Measurements from ENCODE around the gene MRPL34.

The MRPL34 gene

GRCh38 chr19:17327654-17328516 lies 22.2 kb downstream of the MRPL34 start:
- FAIRE-seq (no peak), DNase-seq (ENCODE audit: low spot score) (no peak)

DNA sequence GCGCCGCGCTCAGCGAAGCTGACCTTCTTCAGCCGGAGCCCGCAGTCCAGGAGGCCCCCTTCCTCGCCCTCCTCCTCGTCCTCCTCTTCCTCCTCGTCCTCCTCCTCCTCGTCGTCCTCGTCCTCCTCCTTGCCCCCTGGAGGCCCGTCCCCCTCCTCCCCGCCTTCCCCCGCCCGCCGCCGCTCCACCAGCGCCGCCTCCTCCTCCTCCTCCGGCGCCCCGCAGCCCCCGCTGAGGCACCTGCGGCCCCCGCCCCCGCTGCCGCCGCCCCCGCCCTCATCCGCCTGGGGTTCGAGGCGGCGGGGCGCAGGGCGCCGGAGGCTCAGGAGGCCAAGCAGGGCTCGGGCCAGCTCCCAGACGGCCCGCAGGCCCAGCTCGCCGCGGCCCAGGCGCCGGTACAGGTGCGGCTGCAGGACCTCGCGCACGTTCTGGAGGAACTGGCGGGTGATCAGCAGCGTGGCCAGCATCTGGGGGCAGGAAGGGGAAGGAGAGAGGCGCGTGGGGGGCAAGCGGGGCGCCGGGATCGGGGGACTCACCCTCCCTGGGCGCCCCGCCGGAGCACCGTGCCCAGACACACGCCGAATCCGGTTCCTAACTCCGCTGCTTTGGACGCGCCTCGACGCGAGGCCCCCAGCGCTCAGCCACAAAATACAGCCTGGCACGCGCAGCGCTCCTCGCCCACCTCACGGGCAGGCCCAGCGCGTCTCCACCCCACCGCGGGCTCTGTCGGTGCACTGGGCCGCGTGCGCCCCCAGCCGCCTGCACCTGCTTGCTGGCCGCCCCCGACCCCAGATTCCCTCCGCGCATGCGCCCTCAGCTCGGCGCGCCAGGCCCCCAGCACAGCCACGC lies 23.1 kb downstream of the MRPL34 start:
- no peak for DNase-seq (ENCODE audit: low spot score)
- no peak for FAIRE-seq

GRCh38 chr19:17329366-17330261 lies 23.9 kb downstream of the MRPL34 start:
- DNase-seq (ENCODE audit: low spot score) = no peak
- FAIRE-seq = no peak

GRCh38 chr19:17330262-17331044 lies 24.8 kb downstream of the MRPL34 start:
- FAIRE-seq = no peak
- DNase-seq (ENCODE audit: low spot score) = no peak

DNA sequence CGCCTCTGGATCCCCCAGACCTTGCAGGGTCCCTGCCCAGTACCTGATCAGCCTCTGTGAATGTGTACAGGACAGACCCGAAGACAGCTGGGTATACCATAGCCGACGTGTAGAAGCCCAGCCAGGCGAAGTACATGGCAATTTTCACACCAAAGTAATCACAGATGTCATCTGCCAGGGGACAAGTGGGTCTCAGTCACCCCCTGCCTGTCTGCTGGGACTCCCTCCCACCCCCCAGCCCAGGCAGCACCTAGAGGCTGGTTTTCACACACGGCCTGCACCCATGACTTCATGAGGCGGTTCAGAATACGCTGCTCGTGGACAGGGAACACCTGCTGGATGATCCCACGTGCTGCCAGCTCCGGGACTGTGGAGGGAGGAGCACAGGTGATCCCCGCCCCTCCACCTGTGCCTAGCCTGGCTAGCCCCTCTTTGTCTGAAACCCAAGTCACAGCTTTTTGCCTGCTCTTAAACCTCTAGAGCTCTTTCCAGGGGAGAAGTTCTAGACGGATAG lies 25.4 kb downstream of the MRPL34 start:
- FAIRE-seq (no peak), DNase-seq (ENCODE audit: low spot score) (no peak)

DNA sequence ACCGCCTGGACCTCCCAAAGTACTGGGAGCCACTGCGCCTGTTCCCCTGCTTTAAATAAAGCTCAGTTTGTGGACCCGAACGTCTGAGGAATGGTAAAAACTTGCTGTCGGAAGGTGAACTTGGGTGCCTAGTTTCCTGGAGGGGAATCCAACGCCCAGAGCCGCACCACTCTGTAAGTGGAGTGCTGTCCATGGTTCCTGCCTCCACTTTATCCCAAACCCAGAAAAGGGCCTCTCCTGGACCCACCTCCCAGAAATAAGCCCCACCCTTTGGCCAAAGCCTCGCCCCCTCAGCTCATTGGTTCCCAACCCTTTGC lies 26.6 kb downstream of the MRPL34 start:
- no peak for FAIRE-seq

GRCh38 chr19:17332677-17333581 lies 27.3 kb downstream of the MRPL34 start:
- DNase-seq (ENCODE audit: low spot score) = no peak
- no peak for FAIRE-seq

More for the DNA sequence above, 26.6 kb downstream of the MRPL34 start:
- DNase-seq (ENCODE audit: low spot score) = no peak

DNA sequence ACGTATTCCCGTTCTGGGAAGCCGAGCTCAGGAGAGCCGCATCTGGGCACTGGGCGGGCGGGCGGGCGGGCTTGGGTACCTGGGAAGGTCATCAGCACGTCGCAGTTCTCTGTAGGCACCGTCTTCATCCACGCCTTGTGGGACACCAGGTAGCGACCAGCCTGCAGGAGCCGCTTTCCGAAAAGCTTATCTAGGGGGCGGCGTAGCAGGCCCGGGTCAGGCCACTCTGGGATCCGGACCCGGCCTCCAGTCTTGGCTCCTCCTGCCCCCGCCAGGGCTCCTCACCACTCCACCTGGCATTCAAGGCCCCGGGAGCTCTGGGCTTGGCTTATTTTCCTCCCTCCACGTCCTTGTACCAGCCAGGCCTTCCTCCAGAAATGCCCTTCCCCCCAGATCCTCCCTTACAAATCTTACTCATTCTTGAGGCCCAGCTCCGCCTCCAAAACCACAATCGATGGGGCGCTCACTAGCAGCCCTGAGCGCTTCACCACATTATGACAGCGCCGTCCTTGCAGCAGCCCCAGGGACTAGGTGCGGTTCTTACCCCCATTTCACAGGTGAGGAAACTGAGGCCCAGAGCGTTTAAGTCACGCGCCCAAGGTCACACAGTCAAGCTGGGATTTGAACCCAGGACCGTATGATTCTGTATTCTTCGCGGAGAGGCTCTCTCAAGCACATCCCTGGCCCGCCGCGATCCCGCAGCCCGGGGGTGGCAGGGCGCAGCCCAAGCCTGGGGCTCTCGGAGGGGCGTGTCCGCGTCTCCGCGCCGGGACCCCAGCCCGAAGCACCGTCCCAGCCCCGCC lies 28.1 kb downstream of the MRPL34 start:
- peak; percentile 64 for DNase-seq (ENCODE audit: low spot score)
- no peak for FAIRE-seq

GRCh38 chr19:17334414-17335409 lies 29.0 kb downstream of the MRPL34 start, which contains the start of gene ANO8:
TSS of gene ANO8 (minus strand) at chr19:17334855. CDS start at chr19:17334670, 185 bp downstream.
- peak; percentile 83 for DNase-seq (ENCODE audit: low spot score)
- FAIRE-seq = peak; percentile 5

- FAIRE-seq = no peak
Observed at GRCh38 chr19:17335575-17335974, 29.9 kb downstream of the MRPL34 start.

DNA sequence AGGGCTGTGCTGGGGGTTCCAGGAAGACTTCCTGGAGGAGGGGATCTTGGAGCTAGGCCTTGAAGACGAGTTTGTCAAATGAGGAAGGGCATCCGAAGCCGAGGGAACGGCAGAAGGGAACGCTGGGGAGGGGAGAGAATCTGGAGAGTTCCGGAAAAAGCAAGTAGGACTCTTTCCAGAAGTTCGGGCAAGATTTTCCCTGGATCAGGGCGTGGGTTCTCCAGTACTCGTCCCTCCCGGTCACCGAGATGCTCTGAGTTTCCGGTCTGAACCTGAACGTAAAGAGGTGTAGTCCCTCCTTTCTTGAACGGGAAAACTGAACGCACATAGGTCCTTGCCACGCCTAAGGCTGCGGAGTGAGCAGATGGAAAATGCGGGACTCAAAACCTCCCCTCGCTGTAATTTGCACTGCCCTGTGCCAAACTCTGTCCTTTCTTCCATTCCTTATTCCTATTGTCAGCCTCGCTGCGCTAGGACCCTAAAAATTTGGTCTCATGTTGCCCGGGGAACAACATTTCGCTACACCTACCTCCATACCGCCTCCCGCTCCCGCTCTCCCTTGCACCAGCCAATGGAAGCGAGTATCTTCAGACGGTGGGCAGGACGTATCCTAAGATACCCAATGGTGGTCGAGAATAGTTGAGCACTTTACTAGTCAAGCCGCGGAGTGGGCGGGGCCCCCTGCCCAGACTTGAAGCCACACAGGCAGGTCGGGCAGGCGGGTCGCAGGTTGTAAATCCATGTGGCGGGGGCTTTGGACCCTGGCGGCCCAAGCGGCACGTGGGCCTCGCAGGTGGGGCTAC lies 31.4 kb downstream of the MRPL34 start, which contains the start of gene GTPBP3:
Gene GTPBP3 (plus strand): TSS at position 682 of the 803 bp plus-strand sequence. CDS start 59 bp downstream, at position 741.
- peak; percentile 78 for FAIRE-seq

More at GRCh38 chr19:17335575-17335974, 29.9 kb downstream of the MRPL34 start:
- no peak for DNase-seq (ENCODE audit: low spot score)

GRCh38 chr19:17337675-17338432 lies 32.2 kb downstream of the MRPL34 start:
- DNase-seq (ENCODE audit: low spot score) (no peak), FAIRE-seq (no peak)

More for the DNA sequence above, 31.4 kb downstream of the MRPL34 start, which contains the start of gene GTPBP3:
- DNase-seq (ENCODE audit: low spot score) = peak; percentile 91

DNA sequence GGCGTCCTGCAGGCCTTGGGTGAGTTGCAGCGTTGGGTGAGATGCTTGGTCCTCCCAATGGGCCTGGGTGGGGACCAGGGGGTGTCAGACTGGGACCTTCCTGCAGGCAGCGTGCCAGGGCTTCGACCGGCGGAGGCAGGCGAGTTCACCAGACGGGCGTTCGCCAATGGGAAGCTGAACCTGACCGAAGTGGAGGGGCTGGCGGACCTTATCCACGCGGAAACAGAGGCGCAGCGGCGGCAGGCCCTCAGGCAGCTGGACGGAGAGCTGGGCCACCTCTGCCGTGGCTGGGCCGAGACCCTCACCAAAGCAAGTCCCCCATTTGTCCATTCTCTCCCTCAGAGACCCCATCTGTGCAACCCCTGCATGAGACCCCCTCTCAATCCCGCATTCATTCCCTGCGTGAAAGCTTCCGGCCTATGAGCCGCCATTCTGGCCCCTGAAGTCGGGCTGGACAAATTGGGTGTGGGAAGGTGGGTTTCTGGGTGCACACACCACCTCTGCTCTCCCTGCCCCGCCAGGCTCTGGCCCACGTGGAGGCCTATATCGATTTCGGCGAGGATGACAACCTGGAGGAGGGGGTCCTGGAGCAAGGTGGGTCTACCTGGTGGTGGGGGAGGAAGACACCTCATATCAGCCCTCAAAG lies 32.9 kb downstream of the MRPL34 start:
- FAIRE-seq = no peak
- no peak for DNase-seq (ENCODE audit: low spot score)

DNA sequence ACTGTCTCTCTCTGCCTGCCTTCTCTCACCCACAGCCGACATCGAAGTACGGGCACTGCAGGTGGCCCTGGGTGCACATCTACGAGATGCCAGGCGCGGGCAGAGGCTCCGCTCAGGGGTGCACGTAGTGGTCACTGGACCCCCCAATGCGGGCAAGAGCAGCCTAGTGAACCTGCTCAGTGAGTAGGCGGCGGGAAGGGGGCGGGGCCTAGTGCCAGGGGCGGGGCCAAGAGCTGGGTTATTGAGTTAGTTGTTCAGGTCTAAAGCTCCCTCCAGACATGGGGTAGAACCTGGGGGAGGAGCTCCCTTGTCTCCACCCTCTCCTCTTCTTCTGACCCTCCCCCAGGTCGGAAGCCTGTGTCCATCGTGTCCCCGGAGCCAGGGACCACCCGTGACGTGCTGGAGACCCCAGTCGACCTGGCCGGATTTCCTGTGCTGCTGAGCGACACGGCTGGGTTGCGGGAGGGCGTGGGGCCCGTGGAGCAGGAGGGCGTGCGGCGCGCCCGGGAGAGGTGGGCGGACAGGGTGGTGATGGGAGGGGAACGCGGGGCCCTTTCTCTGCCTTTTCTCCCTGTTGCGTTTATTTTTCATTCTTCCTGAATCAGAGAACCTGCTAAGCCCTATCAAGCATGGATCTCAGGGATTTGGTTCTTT lies 33.5 kb downstream of the MRPL34 start:
- DNase-seq (ENCODE audit: low spot score) = no peak
- no peak for FAIRE-seq
